GM12873 (cell line): ENCODE data around the gene RIOK1.

Experiments used
- CTCF ChIP-seq: IDR thresholded peaks from 2 replicates; pipeline ENCODE4 v1.5.1; 2012; ENCODE audit warnings: low read depth, mild to moderate bottlenecking, moderate library complexity, low read length, control low read depth; ENCODE audit not compliant: insufficient read depth; ENCODE audit errors: missing control alignments

The RIOK1 gene

GRCh38 chr6:7446619-7447325 lies 57.2 kb downstream of the RIOK1 start:
- no peak for TF ChIP-seq CTCF

GRCh38 chr6:7448232-7448631 lies 58.6 kb downstream of the RIOK1 start:
- no peak for TF ChIP-seq CTCF

GRCh38 chr6:7449018-7449417 lies 59.4 kb downstream of the RIOK1 start:
- TF ChIP-seq CTCF, result no peak

GRCh38 chr6:7451326-7451725 lies 61.7 kb downstream of the RIOK1 start:
- TF ChIP-seq CTCF, result no peak

- no peak for TF ChIP-seq CTCF
These were observed 63.3 kb downstream of the RIOK1 start for GRCh38 chr6:7452898-7453297.

GRCh38 chr6:7454696-7455358 lies 65.2 kb downstream of the RIOK1 start:
- TF ChIP-seq CTCF, result no peak

GRCh38 chr6:7461416-7461815 lies 71.8 kb downstream of the RIOK1 start:
- no peak for TF ChIP-seq CTCF
